ENCODE measurements around the gene PDE1A. TPM values are rescaled to one million over a fixed set of nuclear protein-coding genes. Genes with fewer than 3 reads are reported as not detected.
A peak's percentile ranks its signal among the peaks of the same experiment; 100 is the strongest.

The PDE1A gene
- total and polyA plus RNA-seq, 2 of the 4 experiments (the other 2 are of a cell fraction) = 0.24 to 0.90 TPM

DNA sequence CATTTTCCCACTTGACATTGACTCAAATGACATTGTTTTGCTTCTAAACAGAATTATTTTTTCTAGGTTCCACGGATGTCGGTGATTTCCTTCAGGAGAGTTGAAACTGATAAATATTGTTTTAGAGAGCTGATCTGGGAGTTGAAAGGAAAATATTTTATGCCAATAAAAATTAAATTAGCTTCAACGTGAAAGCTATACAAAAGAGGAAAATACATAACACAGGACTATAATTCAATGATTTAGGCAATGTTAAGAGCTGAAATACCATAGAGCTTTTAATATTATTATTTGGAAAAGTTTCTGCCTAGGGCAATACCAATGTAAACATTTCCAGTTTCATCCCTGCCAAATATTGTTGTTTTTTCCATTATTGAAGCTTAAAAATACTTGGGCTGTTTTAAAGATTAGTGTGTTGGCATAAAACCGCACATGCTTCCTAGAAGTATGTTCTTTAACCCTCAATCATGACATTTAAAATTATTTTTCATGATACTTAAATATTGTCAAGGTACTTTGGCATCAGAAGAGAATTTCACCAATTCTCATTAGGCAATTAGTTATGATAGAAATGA lies 18.6 kb upstream of the PDE1A start:
- Histone ChIP-seq H2BK120ac (ENCODE audit: low read depth, low read length) (no peak overlapping the region), H2AK9ac (replicated peaks; ENCODE audit: low read depth, low read length, poor library complexity) (no peak overlapping the region), H3K27ac (ENCODE audit: insufficient read depth, low read length) (no peak overlapping the region), H3K18ac (ENCODE audit: low read depth, low read length) (no peak overlapping the region), H2AFZ (replicated peaks; ENCODE audit: low read length, poor library complexity) (no peak overlapping the region), H4K5ac (ENCODE audit: low read depth, low read length) (no peak overlapping the region), H3K4me3 (ENCODE audit: insufficient read depth, low read depth, low read length) (no peak overlapping the region), H2AK5ac (ENCODE audit: low read depth, low read length) (no peak overlapping the region), H3K27me3 (ENCODE audit: control insufficient read depth, insufficient read depth, low read length) (no peaks in the 10 kb centered on the region), H3K4ac (ENCODE audit: low read depth, low read length) (no peak overlapping the region), H2BK5ac (ENCODE audit: low read depth, low read length, poor library complexity, severe bottlenecking) (peak overlapping the region; percentile 39), H3K9ac (ENCODE audit: low read depth, low read length) (no peak overlapping the region), H4K8ac (ENCODE audit: low read depth in 2 of 2, low read length in 2 of 2) (no peak overlapping the region), H2BK15ac (ENCODE audit: low read depth, low read length) (no peak overlapping the region), H3K14ac (replicated peaks; ENCODE audit: low read depth, low read length) (no peak overlapping the region), H3K4me1 (ENCODE audit: control insufficient read depth, insufficient read depth, low read length) (peaks cover 4% of the 10 kb centered on the region), H4K20me1 (ENCODE audit: insufficient read depth, low read length) (no peaks in the 10 kb centered on the region), H3K36me3 (ENCODE audit: control insufficient read depth, insufficient read depth, low read length) (no peaks in the 10 kb centered on the region), H3K9me1 (ENCODE audit: insufficient read depth, low read length) (no peaks in the 10 kb centered on the region), H2BK20ac (ENCODE audit: low read depth, low read length) (no peak overlapping the region), H3K4me2 (ENCODE audit: low read depth, low read length) (no peak overlapping the region), H3K9me3 (ENCODE audit: control insufficient read depth, insufficient read depth, low read length) (no peaks in the 10 kb centered on the region), H3K23ac (ENCODE audit: low read depth, low read length) (no peak overlapping the region), H4K91ac (ENCODE audit: insufficient read depth, low read depth, low read length) (no peak overlapping the region), H3K56ac (ENCODE audit: extremely low read depth, insufficient read depth, low read length) (no peak overlapping the region), H3K79me1 (ENCODE audit: low read depth in 1 of 2, low read length in 2 of 2) (no peaks in the 10 kb centered on the region)
- intact Hi-C loops (cut with micrococcal nuclease) (no loop called here), in situ Hi-C loops (cut with MboI; ENCODE audit: low sequenced_read_pairs) (no loop called here), dilution Hi-C loops (cut with HindIII; ENCODE audit: low sequenced_read_pairs, unreplicated experiment) (no loop called here)
- ATAC-seq (ENCODE audit: low read depth) (no peak), DNase-seq (no peak)
- no TSS peak for BruUV-seq (replicated peaks)
- ChIA-PET POLR2A (ENCODE audit: unreplicated experiment) (no interaction called here), CTCF (interaction anchor here (1.0 kb wide), 1 partner anchor 204 kb away, joined by 9 read pairs; no protein-coding TSS in a partner anchor)
- no peak for TF ChIP-seq ELK1 (IDR thresholded peaks at IDR 0.05; ENCODE audit: borderline replicate concordance, low read depth, low read length)
- TF ChIP-seq MAZ (IDR thresholded peaks at IDR 0.05; ENCODE audit: borderline replicate concordance, low read depth, low read length) = no peak
- TF ChIP-seq CHD1 (IDR thresholded peaks at IDR 0.05; ENCODE audit: low read depth, low read length) = no peak
- TF ChIP-seq SMC3 (IDR thresholded peaks at IDR 0.05; ENCODE audit: low read depth, low read length) = no peak
- no peak for TF ChIP-seq BHLHE40 (IDR thresholded peaks at IDR 0.05; ENCODE audit: low read depth, low read length)
- no peak for TF ChIP-seq USF2 (IDR thresholded peaks at IDR 0.05; ENCODE audit: low read depth, low read length)
- no peak for TF ChIP-seq CEBPB (IDR thresholded peaks at IDR 0.05; ENCODE audit: low read depth, low read length)
- no peak for TF ChIP-seq FOS (IDR thresholded peaks at IDR 0.05; ENCODE audit: low read depth, low read length)
- TF ChIP-seq, protein P1, sequence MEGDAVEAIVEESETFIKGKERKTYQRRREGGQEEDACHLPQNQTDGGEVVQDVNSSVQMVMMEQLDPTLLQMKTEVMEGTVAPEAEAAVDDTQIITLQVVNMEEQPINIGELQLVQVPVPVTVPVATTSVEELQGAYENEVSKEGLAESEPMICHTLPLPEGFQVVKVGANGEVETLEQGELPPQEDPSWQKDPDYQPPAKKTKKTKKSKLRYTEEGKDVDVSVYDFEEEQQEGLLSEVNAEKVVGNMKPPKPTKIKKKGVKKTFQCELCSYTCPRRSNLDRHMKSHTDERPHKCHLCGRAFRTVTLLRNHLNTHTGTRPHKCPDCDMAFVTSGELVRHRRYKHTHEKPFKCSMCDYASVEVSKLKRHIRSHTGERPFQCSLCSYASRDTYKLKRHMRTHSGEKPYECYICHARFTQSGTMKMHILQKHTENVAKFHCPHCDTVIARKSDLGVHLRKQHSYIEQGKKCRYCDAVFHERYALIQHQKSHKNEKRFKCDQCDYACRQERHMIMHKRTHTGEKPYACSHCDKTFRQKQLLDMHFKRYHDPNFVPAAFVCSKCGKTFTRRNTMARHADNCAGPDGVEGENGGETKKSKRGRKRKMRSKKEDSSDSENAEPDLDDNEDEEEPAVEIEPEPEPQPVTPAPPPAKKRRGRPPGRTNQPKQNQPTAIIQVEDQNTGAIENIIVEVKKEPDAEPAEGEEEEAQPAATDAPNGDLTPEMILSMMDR (conservative IDR thresholded peaks at IDR 0.05; ENCODE audit: low read depth, low read length) = no peak
- WGBS, 2 experiments (ENCODE audit: extremely low coverage in 2 of 2, insufficient read length in 1 of 2) = no CpG with 5 or more reads among the region's 4 CpGs
